ENCODE results near the gene CAMKV.

DNA sequence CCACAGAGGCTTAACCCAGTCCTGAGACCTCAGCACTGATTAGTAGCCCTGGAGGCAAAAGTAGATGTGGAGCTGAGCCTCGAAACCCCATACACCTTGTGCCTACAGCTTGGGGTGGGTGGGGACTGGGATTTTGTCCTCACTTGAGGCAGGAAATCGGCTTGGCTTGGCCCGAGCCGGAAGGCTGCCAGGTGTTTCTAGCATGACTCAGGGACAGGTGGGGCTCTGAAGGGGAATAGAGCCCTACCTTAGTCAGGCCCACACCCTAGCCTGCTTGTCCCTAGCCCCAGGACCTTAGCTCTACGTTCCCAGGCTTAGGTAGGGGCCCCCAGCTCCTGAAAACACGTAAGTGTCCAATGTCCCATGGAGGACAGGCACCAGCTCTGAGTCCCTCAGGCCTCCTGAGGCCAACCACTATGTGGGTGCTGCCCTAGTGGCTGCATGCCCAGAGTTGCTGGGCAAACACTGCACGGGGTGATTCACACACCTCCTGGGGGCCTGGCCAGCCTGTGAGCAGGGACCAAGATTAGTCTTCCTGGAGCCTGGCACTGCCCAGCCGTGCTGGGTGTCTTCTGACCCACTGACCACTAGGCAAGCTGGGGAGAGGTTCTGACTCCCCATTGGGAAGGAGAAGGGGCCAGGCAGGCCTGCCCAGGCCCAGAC, 30.9 kb upstream of the CAMKV start:
- no peak for TF ChIP-seq EZH2 (IDR thresholded peaks at IDR 0.05; ENCODE audit: borderline replicate concordance, low read length)
- TF ChIP-seq, protein P1, sequence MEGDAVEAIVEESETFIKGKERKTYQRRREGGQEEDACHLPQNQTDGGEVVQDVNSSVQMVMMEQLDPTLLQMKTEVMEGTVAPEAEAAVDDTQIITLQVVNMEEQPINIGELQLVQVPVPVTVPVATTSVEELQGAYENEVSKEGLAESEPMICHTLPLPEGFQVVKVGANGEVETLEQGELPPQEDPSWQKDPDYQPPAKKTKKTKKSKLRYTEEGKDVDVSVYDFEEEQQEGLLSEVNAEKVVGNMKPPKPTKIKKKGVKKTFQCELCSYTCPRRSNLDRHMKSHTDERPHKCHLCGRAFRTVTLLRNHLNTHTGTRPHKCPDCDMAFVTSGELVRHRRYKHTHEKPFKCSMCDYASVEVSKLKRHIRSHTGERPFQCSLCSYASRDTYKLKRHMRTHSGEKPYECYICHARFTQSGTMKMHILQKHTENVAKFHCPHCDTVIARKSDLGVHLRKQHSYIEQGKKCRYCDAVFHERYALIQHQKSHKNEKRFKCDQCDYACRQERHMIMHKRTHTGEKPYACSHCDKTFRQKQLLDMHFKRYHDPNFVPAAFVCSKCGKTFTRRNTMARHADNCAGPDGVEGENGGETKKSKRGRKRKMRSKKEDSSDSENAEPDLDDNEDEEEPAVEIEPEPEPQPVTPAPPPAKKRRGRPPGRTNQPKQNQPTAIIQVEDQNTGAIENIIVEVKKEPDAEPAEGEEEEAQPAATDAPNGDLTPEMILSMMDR (IDR thresholded peaks at IDR 0.05; ENCODE audit: low read length), result no peak

Data from OCI-LY1 (cell line).